Activated naive CD4-positive, alpha-beta T cell treated with anti-CD3 and anti-CD28 coated beads, Interleukin-2, amount 10 ng/mL, durations not matched to agents 7 days and 5 days (primary cell): Measurements from ENCODE around the gene AIFM3.
A peak's percentile ranks its signal among the peaks of the same experiment; 100 is the strongest.
"Not testable (repeated sequence)": the region's sequence is repeated elsewhere in the genome, so short reads cannot be mapped to it uniquely, and the experiment has no call there.

ENCODE experiments used
- CTCF ChIA-PET: fragments of 350-600 bp; sonication (Branson Sonifier 250); formaldehyde crosslinking; loops from one replicate; lab custom pipeline; 2021; ENCODE audit warnings: antibody characterized with exemption; lab: Charles Lee
- DNase-seq: peaks from one replicate; pipeline ENCODE4 v3.0.0-alpha.2; 2020
- H3K27ac Mint-ChIP-seq: one replicate; pipeline ENCODE4 v1.8.0; 2021; ENCODE audit warnings: mild to moderate bottlenecking, moderate library complexity, mixed read lengths
- H3K27me3 Mint-ChIP-seq: one replicate; pipeline ENCODE4 v1.8.0; 2021; ENCODE audit warnings: mild to moderate bottlenecking, mixed read lengths
- H3K36me3 Mint-ChIP-seq: one replicate; pipeline ENCODE4 v1.8.0; 2021; ENCODE audit warnings: mixed read lengths
- H3K4me1 Mint-ChIP-seq: one replicate; pipeline ENCODE4 v1.8.0; 2021; ENCODE audit warnings: mixed read lengths
- H3K4me3 Mint-ChIP-seq: one replicate; pipeline ENCODE4 v1.8.0; 2021; ENCODE audit warnings: mild to moderate bottlenecking, moderate library complexity, mixed read lengths
- H3K9me3 Mint-ChIP-seq: one replicate; pipeline ENCODE4 v1.8.0; 2021; ENCODE audit warnings: mixed read lengths

AIFM3 gene

GRCh38 chr22:20970939-20971657, 4.0 kb downstream of the AIFM3 start:
- CTCF ChIA-PET, result no interaction called here
- Mint-ChIP-seq H3K4me1 (no peaks in the 10 kb centered on the region), H3K27me3 (peaks cover 46% of the 10 kb centered on the region), H3K9me3 (no peaks in the 10 kb centered on the region), H3K27ac (no peak overlapping the region), H3K36me3 (no peaks in the 10 kb centered on the region), H3K4me3 (no peak overlapping the region)
- DNase-seq, result no peak

- H3K36me3 Mint-ChIP-seq, H3K27ac Mint-ChIP-seq, H3K9me3 Mint-ChIP-seq, H3K4me3 Mint-ChIP-seq, H3K4me1 Mint-ChIP-seq, CTCF ChIA-PET, DNase-seq: not testable (repeated sequence)
- peaks cover 40% of the 10 kb centered on the region for H3K27me3 Mint-ChIP-seq
These were observed 5.1 kb downstream of the AIFM3 start for GRCh38 chr22:20972014-20972694.

- Mint-ChIP-seq H3K27me3 (peaks cover 40% of the 10 kb centered on the region), H3K36me3 (no peaks in the 10 kb centered on the region), H3K9me3 (peaks cover under 1% of the 10 kb centered on the region), H3K27ac (no peak overlapping the region), H3K4me1 (no peaks in the 10 kb centered on the region), H3K4me3 (no peak overlapping the region)
- DNase-seq, result no peak
- CTCF ChIA-PET, result interaction anchor here (1.3 kb wide), 1 partner anchor 11 kb away, joined by 4 read pairs; no protein-coding TSS in a partner anchor
These were observed 6.0 kb downstream of the AIFM3 start for GRCh38 chr22:20972933-20973577.

GRCh38 chr22:20973634-20974286, 6.7 kb downstream of the AIFM3 start:
- DNase-seq, result no peak
- CTCF ChIA-PET, result interaction anchor here (1.3 kb wide), 1 partner anchor 12 kb away, joined by 4 read pairs; no protein-coding TSS in a partner anchor
- Mint-ChIP-seq H3K36me3 (no peaks in the 10 kb centered on the region), H3K9me3 (peaks cover 8% of the 10 kb centered on the region), H3K4me3 (no peak overlapping the region), H3K27ac (no peak overlapping the region), H3K27me3 (peaks cover 40% of the 10 kb centered on the region), H3K4me1 (no peaks in the 10 kb centered on the region)

DNA sequence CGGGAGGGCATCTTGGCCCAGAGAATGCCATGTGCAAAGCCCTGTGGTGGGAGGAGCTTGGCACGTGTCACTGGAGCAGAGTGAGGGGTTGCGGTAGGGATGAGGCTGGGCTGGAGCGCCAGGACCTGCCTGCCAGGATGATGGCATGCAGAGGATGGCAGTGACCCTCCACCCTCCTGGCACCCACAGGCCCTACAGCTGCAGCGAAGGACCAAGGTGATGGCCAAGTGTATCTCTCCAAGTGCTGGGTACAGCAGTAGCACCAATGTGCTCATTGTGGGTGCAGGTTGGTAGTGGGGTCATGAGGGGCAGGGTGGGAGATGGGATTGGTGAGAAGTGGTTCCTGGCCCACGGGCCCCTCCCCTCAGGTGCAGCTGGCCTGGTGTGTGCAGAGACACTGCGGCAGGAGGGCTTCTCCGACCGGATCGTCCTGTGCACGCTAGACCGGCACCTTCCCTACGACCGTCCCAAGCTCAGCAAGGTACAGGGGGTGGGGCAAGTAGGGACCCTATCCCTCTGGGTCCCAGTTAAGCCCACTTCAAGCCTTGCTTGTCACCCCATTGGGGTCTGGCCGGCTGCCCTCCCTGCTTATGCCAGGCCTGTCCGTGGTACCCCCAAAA, 7.4 kb downstream of the AIFM3 start:
- peaks cover 40% of the 10 kb centered on the region for H3K27me3 Mint-ChIP-seq
- DNase-seq, result no peak
- peaks cover 5% of the 10 kb centered on the region for H3K4me1 Mint-ChIP-seq
- no peak overlapping the region for H3K4me3 Mint-ChIP-seq
- no peak overlapping the region for H3K27ac Mint-ChIP-seq
- H3K9me3 Mint-ChIP-seq, result peaks cover 12% of the 10 kb centered on the region
- CTCF ChIA-PET, result no interaction called here
- H3K36me3 Mint-ChIP-seq, result no peaks in the 10 kb centered on the region

GRCh38 chr22:20975541-20976290, 8.7 kb downstream of the AIFM3 start:
- H3K4me1 Mint-ChIP-seq, result peaks cover 12% of the 10 kb centered on the region

DNA sequence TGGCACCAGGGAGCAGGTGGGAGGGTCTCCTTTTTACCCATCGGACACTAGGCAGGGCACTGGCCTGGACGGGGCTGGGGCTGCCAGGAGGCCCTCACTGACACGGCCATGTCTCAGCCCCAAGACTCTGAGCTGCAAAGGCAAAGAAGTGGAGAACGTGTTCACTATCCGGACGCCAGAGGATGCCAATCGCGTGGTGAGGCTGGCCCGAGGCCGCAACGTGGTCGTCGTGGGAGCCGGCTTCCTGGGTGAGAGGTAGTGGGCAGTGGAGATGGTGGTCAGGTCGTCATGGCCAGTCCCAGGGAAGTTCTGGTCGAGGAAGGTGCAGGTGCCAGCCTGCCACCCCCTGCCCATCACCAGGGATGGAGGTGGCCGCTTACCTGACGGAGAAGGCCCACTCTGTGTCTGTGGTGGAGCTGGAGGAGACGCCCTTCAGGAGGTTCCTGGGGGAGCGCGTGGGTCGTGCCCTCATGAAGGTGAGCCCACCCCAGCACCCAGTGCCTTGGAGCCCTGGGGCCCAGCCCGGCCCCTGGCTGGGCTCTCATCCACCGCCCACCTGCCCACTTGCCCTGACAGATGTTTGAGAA, 9.3 kb downstream of the AIFM3 start:
- Mint-ChIP-seq H3K4me3 (no peak overlapping the region), H3K27ac (no peak overlapping the region), H3K4me1 (peaks cover 18% of the 10 kb centered on the region), H3K36me3 (no peaks in the 10 kb centered on the region), H3K9me3 (peaks cover 12% of the 10 kb centered on the region), H3K27me3 (peaks cover 32% of the 10 kb centered on the region)
- CTCF ChIA-PET, result interaction anchor here (0.6 kb wide), 1 partner anchor 17 kb away, joined by 3 read pairs; no protein-coding TSS in a partner anchor
- no peak for DNase-seq

More at GRCh38 chr22:20975541-20976290, 8.7 kb downstream of the AIFM3 start:
- peaks cover 12% of the 10 kb centered on the region for H3K9me3 Mint-ChIP-seq
- H3K27ac Mint-ChIP-seq, result no peak overlapping the region
- no peaks in the 10 kb centered on the region for H3K36me3 Mint-ChIP-seq
- H3K4me3 Mint-ChIP-seq, result no peak overlapping the region
- DNase-seq, result no peak
- peaks cover 35% of the 10 kb centered on the region for H3K27me3 Mint-ChIP-seq
- CTCF ChIA-PET, result no interaction called here

GRCh38 chr22:20977019-20977418, 10.0 kb downstream of the AIFM3 start:
- Mint-ChIP-seq H3K4me1 (peaks cover 21% of the 10 kb centered on the region), H3K27ac (no peak overlapping the region), H3K4me3 (no peak overlapping the region), H3K36me3 (no peaks in the 10 kb centered on the region), H3K27me3 (peaks cover 30% of the 10 kb centered on the region), H3K9me3 (peaks cover 12% of the 10 kb centered on the region)
- DNase-seq, result no peak
- CTCF ChIA-PET, result interaction anchor here (0.6 kb wide), 1 partner anchor 17 kb away, joined by 3 read pairs; no protein-coding TSS in a partner anchor

- CTCF ChIA-PET, result no interaction called here
- no peak for DNase-seq
- Mint-ChIP-seq H3K27ac (no peak overlapping the region), H3K36me3 (peaks cover 2% of the 10 kb centered on the region), H3K4me1 (peaks cover 22% of the 10 kb centered on the region), H3K9me3 (peaks cover 12% of the 10 kb centered on the region), H3K4me3 (no peak overlapping the region), H3K27me3 (peaks cover 26% of the 10 kb centered on the region)
These were observed 10.6 kb downstream of the AIFM3 start for GRCh38 chr22:20977516-20978170.

DNA sequence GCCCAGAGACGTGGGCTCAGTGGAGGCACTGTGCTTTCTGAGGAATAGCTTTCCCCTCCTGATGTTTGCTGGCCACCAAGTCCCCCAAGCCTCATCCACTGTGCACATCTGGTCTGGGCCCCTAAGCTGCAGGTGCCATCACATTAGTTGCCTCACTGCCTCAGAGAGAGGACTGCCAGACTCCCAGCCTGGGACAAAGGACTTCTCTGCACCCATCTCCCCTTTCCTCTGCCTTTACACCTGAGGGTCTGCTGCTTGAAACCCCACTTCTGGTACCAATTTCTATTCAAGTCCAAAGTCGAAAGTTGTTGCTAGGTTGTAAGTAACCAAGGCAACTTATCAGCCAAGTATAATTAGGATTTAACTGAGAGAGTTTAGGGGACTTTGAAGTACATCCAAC, 11.4 kb downstream of the AIFM3 start:
- H3K4me3 Mint-ChIP-seq, result no peak overlapping the region

GRCh38 chr22:20979243-20979809, 12.3 kb downstream of the AIFM3 start:
- peak overlapping the region; percentile 51 for H3K4me3 Mint-ChIP-seq
- peaks cover 12% of the 10 kb centered on the region for H3K9me3 Mint-ChIP-seq
- DNase-seq, result peak; percentile 80
- CTCF ChIA-PET, result no interaction called here
- H3K27me3 Mint-ChIP-seq, result peaks cover 14% of the 10 kb centered on the region
- H3K4me1 Mint-ChIP-seq, result peaks cover 37% of the 10 kb centered on the region
- H3K36me3 Mint-ChIP-seq, result peaks cover 9% of the 10 kb centered on the region
- peak overlapping the region; percentile 24 for H3K27ac Mint-ChIP-seq

More for the DNA sequence above, 11.4 kb downstream of the AIFM3 start:
- peaks cover 12% of the 10 kb centered on the region for H3K9me3 Mint-ChIP-seq
- peaks cover 30% of the 10 kb centered on the region for H3K4me1 Mint-ChIP-seq
- no peak overlapping the region for H3K27ac Mint-ChIP-seq
- H3K27me3 Mint-ChIP-seq, result peaks cover 22% of the 10 kb centered on the region
- peaks cover 2% of the 10 kb centered on the region for H3K36me3 Mint-ChIP-seq
- CTCF ChIA-PET, result no interaction called here
- no peak for DNase-seq

- peak overlapping the region; percentile 13 for H3K4me3 Mint-ChIP-seq
- DNase-seq, result no peak
- peaks cover 11% of the 10 kb centered on the region for H3K36me3 Mint-ChIP-seq
- H3K9me3 Mint-ChIP-seq, result peaks cover 12% of the 10 kb centered on the region
- H3K27me3 Mint-ChIP-seq, result peaks cover 14% of the 10 kb centered on the region
- H3K27ac Mint-ChIP-seq, result no peak overlapping the region
- H3K4me1 Mint-ChIP-seq, result peaks cover 37% of the 10 kb centered on the region
- CTCF ChIA-PET, result no interaction called here
These were observed 12.9 kb downstream of the AIFM3 start for GRCh38 chr22:20979940-20980453.
